K562 (cell line): ENCODE results near the gene POC1B. TPM values are rescaled to one million over a fixed set of nuclear protein-coding genes. Genes with fewer than 3 reads are reported as not detected.

Source experiments
- ATAC-seq: fragments of 200-7000 bp; cut with Tn5 transposase; 3 replicates; pipeline ENCODE4 v1.9.1; 2020; ENCODE audit warnings: moderate library complexity
- BruUV-seq: library from RNA; stranded (reverse); fragments of 400-500 nt; replicated peaks from 2 replicates; lab custom pipeline; 2021; lab: Mats Ljungman, UMichigan
- CTCF ChIA-PET: fragments of 300-600 bp; formaldehyde crosslinking; extraction: SDS; loops from one replicate; lab custom pipeline; 2021; ENCODE audit warnings: low intra/inter-chr PET ratio; lab: Yijun Ruan, JAX
- POLR2A ChIA-PET: fragments of 300-600, 350-650 bp; sonication (Branson Sonifier 250); formaldehyde crosslinking; extraction: SDS; loops from one replicate; lab custom pipeline; 2021; ENCODE audit warnings: antibody characterized with exemption, inconsistent platforms; lab: Yijun Ruan, JAX
- DNase-seq, 4 experiments: peaks; one replicate each; pipeline versions ENCODE4 v3.0.0 to v3.0.0-alpha.2; 2011 to 2018; ENCODE audit warnings: low spot score in 3 of 4, mixed read lengths in 3 of 4; ENCODE audit errors: extremely low read depth in 1 of 4
- FAIRE-seq: peaks from 2 replicates; lab custom pipeline; 2011; peaks lifted over from hg19 to GRCh38; lab: Jason Lieb, UNC
- H2AFZ ChIP-seq: 2 replicates; pipeline ENCODE4 v1.6.0; 2011; ENCODE audit warnings: low read depth, low read length, control low read depth, inconsistent platforms
- H3K27ac ChIP-seq: fragments of 200-600 bp; 3 replicates; pipeline ENCODE4 v1.8.0; 2011; ENCODE audit warnings: low read depth, mild to moderate bottlenecking, control low read depth, inconsistent platforms, low read length, moderate library complexity, mixed read lengths; ENCODE audit errors: extremely low read depth
- H3K27me3 ChIP-seq, 2 experiments: fragments of 300-600 bp in 1 of 2; 2 replicates in 1 of 2; 3 replicates in 1 of 2; pipeline versions ENCODE4 v1.6.0 to v1.8.0; 2011; ENCODE audit warnings: inconsistent platforms in 2 of 2, low read length in 2 of 2, mild to moderate bottlenecking in 1 of 2, mixed read lengths in 1 of 2, moderate library complexity in 1 of 2; ENCODE audit not compliant: control insufficient read depth in 2 of 2, insufficient read depth in 2 of 2
- H3K36me3 ChIP-seq: fragments of 300-600 bp; 3 replicates; pipeline ENCODE4 v1.8.0; 2011; ENCODE audit warnings: mild to moderate bottlenecking, low read length, inconsistent platforms; ENCODE audit not compliant: control insufficient read depth, insufficient read depth
- H3K4me1 ChIP-seq, 2 experiments: fragments of 200-600 bp in 1 of 2; replicated peaks in 1 of 2; 2 replicates in 1 of 2; 3 replicates in 1 of 2; pipeline versions ENCODE4 v1.5.1 to v1.8.0; 2011; ENCODE audit warnings: inconsistent platforms in 2 of 2, low read length in 2 of 2, mild to moderate bottlenecking in 1 of 2, mixed read lengths in 1 of 2, moderate library complexity in 1 of 2; ENCODE audit not compliant: control insufficient read depth in 2 of 2, insufficient read depth in 2 of 2
- H3K4me2 ChIP-seq: 2 replicates; pipeline ENCODE4 v1.6.1; 2011; ENCODE audit warnings: low read length, control low read depth, inconsistent platforms, mixed read lengths; ENCODE audit not compliant: insufficient read depth
- H3K4me3 ChIP-seq: fragments of 200-600 bp; sonication (generic), shearing (Covaris generic); 2 replicates; pipeline ENCODE4 v1.5.1; 2016; ENCODE audit warnings: control low read depth, inconsistent platforms
- H3K79me2 ChIP-seq: fragments of 200-600 bp; 3 replicates; pipeline ENCODE4 v1.8.0; 2011; ENCODE audit warnings: low read length, inconsistent platforms; ENCODE audit not compliant: control insufficient read depth, insufficient read depth
- H3K9ac ChIP-seq, 2 experiments: 2 replicates each; pipeline versions ENCODE4 v1.6.0 to v1.6.1; 2011; ENCODE audit warnings: low read depth in 2 of 2, low read length in 2 of 2, control low read depth in 1 of 2, inconsistent platforms in 1 of 2, mild to moderate bottlenecking in 1 of 2, mixed read lengths in 1 of 2; ENCODE audit not compliant: insufficient read depth in 1 of 2
- H3K9me1 ChIP-seq: one replicate; pipeline ENCODE4 v1.6.0; 2011; ENCODE audit warnings: inconsistent platforms, mild to moderate bottlenecking, low read length, moderate library complexity; ENCODE audit not compliant: control insufficient read depth, insufficient read depth
- H3K9me3 ChIP-seq: replicated peaks from 2 replicates; pipeline ENCODE4 v1.5.1; 2011; ENCODE audit warnings: low read depth, low read length, inconsistent platforms; ENCODE audit not compliant: control insufficient read depth, insufficient read depth
- H4K20me1 ChIP-seq: replicated peaks from 2 replicates; pipeline ENCODE4 v1.6.1; 2011; ENCODE audit warnings: low read length, inconsistent platforms, mixed read lengths; ENCODE audit not compliant: control insufficient read depth, insufficient read depth
- ELF1 ChIP-seq: fragments of 200-800 bp; sonication (Bioruptor generic); IDR thresholded peaks from 2 replicates; pipeline ENCODE4 v1.6.1; 2016; ENCODE audit warnings: missing genetic modification characterization, missing compliant biosample characterization
- SMARCA4 ChIP-seq: fragments of 450-650 bp; IDR thresholded peaks from 2 replicates; pipeline ENCODE4 v1.6.1; 2016
- SPI1 ChIP-seq: IDR thresholded peaks from 2 replicates; pipeline ENCODE4 v1.6.1; 2011; ENCODE audit warnings: low read depth, low read length, control low read depth, borderline replicate concordance
- ZNF384 ChIP-seq: IDR thresholded peaks from 2 replicates; pipeline ENCODE4 v1.6.1; 2012; ENCODE audit warnings: low read depth, low read length, improper control_type of control experiment
- ZNF561 ChIP-seq: fragments of 450-650 bp; formaldehyde crosslinking; conservative IDR thresholded peaks from 2 replicates; pipeline ENCODE4 v1.4.0; 2020; ENCODE audit warnings: mild to moderate bottlenecking, moderate library complexity
- WGBS: fragments of 100-300 bp; shearing (Covaris generic); methylation state at CpG from one replicate; pipeline ENCODE4 v1.1.6; 2016; ENCODE audit warnings: low coverage, mixed read lengths; ENCODE audit not compliant: insufficient coverage; ENCODE audit errors: missing lambda C conversion rate; 5-methylcytosine and 5-hydroxymethylcytosine counted together
- in situ Hi-C: fragments of 300-500 bp; cut with MboI; formaldehyde crosslinking; loops from 4 replicates; pipeline ENCODE4 v1.15.0; 2018; ENCODE audit warnings: inconsistent platforms, mixed read lengths
- intact Hi-C: fragments of 100-400 bp; cut with micrococcal nuclease; formaldehyde crosslinking; loops from 2 replicates; pipeline ENCODE4 v1.14.2; 2022
- polyA plus RNA-seq, 8 experiments: library from polyadenylated mRNA; depleted of rRNA in 4 of 8; stranded (reverse) in 5 of 8; unstranded in 3 of 8; fragments of >200 nt; fragmentation: Nextera tagmentation in 2 of 8; fragmentation: Illumina TruSeq in 1 of 8; extraction: Ambion mirVana in 2 of 8; extraction: Trizol in 1 of 8; gene quantifications; 2 replicates each; pipeline versions ENCODE4 v1.2.1 to v1.2.3, GENCODE V29; 2011 to 2014; ENCODE audit warnings: inconsistent platforms in 1 of 8, missing spikeins in 1 of 8
- total RNA-seq, 7 experiments: library from RNA; depleted of rRNA in 6 of 7; stranded (reverse); fragments of >200 nt in 6 of 7; fragmentation: Illumina TruSeq in 2 of 7; extraction: Trizol in 2 of 7; gene quantifications; 2 replicates each; pipeline versions ENCODE4 v1.2.1 to v1.2.3, GENCODE V29; 2011 to 2021; ENCODE audit warnings: low replicate concordance in 1 of 7
- TF ChIP-seq, protein P1 (sequence below): fragments of 450-650 bp; IDR thresholded peaks from 2 replicates; pipeline ENCODE4 v1.6.1; 2016; ENCODE audit warnings: low read depth, mild to moderate bottlenecking, moderate library complexity
- TF ChIP-seq, protein P2 (sequence below): IDR thresholded peaks from 2 replicates; pipeline ENCODE4 v1.6.1; 2011; ENCODE audit warnings: borderline replicate concordance, low read depth, mild to moderate bottlenecking, moderate library complexity, low read length; ENCODE audit not compliant: insufficient read depth, poor library complexity, severe bottlenecking

The POC1B gene
- total and polyA plus RNA-seq, 9 of the 15 experiments (the other 6 are each of a cell fraction or from before 2014, with no cell fraction given): 4.5 to 16.1 (median 10.4) TPM

- H3K4me3 ChIP-seq: no peak overlapping the region
- no peak for DNase-seq
- TF ChIP-seq SPI1 (no peak), ZNF384 (no peak), SMARCA4 (no peak), ELF1 (tag) (no peak), ZNF561 (CRISPR knock-in tag) (no peak)
- TF ChIP-seq, protein P1, sequence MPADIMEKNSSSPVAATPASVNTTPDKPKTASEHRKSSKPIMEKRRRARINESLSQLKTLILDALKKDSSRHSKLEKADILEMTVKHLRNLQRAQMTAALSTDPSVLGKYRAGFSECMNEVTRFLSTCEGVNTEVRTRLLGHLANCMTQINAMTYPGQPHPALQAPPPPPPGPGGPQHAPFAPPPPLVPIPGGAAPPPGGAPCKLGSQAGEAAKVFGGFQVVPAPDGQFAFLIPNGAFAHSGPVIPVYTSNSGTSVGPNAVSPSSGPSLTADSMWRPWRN: no peak
- TF ChIP-seq, protein P2, sequence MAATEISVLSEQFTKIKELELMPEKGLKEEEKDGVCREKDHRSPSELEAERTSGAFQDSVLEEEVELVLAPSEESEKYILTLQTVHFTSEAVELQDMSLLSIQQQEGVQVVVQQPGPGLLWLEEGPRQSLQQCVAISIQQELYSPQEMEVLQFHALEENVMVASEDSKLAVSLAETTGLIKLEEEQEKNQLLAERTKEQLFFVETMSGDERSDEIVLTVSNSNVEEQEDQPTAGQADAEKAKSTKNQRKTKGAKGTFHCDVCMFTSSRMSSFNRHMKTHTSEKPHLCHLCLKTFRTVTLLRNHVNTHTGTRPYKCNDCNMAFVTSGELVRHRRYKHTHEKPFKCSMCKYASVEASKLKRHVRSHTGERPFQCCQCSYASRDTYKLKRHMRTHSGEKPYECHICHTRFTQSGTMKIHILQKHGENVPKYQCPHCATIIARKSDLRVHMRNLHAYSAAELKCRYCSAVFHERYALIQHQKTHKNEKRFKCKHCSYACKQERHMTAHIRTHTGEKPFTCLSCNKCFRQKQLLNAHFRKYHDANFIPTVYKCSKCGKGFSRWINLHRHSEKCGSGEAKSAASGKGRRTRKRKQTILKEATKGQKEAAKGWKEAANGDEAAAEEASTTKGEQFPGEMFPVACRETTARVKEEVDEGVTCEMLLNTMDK: no peak
- no peak overlapping the region for H2AFZ ChIP-seq
- H3K79me2 ChIP-seq: no peaks in the 10 kb centered on the region
- POLR2A ChIA-PET: no interaction called here
- no peaks in the 10 kb centered on the region for H3K9me1 ChIP-seq
- H4K20me1 ChIP-seq: no peaks in the 10 kb centered on the region
- no peaks in the 10 kb centered on the region for H3K36me3 ChIP-seq
- H3K9me3 ChIP-seq: no peaks in the 10 kb centered on the region
- CTCF ChIA-PET: no interaction called here
- intact Hi-C loops: no loop called here
- H3K4me2 ChIP-seq: no peak overlapping the region
- no peak overlapping the region for H3K27ac ChIP-seq
- 63% methylated on average over 2 of the region's 2 CpGs for WGBS
- no peak for ATAC-seq
- in situ Hi-C loops: no loop called here
- no peaks in the 10 kb centered on the region; a peak in 1 of 5 replicates for H3K4me1 ChIP-seq
- H3K9ac ChIP-seq: no peak overlapping the region
- FAIRE-seq: no peak
- H3K27me3 ChIP-seq: no peaks in the 10 kb centered on the region
- BruUV-seq: no TSS peak
These were observed 111.0 kb downstream of the POC1B start for GRCh38 chr12:89414851-89415250.
